HG03066 (cell line): ENCODE data around the gene TLR9.
"Not testable (repeated sequence)": the region's sequence is repeated elsewhere in the genome, so short reads cannot be mapped to it uniquely, and the experiment has no call there.

Experiments used
- ATAC-seq: cut with Tn5 transposase; IDR thresholded peaks from one replicate; pipeline ENCODE4 v1.9.1; 2021; ENCODE audit warnings: low read depth; ENCODE audit not compliant: unreplicated experiment

The TLR9 gene, protein sequence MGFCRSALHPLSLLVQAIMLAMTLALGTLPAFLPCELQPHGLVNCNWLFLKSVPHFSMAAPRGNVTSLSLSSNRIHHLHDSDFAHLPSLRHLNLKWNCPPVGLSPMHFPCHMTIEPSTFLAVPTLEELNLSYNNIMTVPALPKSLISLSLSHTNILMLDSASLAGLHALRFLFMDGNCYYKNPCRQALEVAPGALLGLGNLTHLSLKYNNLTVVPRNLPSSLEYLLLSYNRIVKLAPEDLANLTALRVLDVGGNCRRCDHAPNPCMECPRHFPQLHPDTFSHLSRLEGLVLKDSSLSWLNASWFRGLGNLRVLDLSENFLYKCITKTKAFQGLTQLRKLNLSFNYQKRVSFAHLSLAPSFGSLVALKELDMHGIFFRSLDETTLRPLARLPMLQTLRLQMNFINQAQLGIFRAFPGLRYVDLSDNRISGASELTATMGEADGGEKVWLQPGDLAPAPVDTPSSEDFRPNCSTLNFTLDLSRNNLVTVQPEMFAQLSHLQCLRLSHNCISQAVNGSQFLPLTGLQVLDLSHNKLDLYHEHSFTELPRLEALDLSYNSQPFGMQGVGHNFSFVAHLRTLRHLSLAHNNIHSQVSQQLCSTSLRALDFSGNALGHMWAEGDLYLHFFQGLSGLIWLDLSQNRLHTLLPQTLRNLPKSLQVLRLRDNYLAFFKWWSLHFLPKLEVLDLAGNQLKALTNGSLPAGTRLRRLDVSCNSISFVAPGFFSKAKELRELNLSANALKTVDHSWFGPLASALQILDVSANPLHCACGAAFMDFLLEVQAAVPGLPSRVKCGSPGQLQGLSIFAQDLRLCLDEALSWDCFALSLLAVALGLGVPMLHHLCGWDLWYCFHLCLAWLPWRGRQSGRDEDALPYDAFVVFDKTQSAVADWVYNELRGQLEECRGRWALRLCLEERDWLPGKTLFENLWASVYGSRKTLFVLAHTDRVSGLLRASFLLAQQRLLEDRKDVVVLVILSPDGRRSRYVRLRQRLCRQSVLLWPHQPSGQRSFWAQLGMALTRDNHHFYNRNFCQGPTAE

GRCh38 chr3:52225452-52226228 lies at the start of gene TLR9:
Gene TLR9 (minus strand): TSS chr3:52225645. CDS start chr3:52225529, 116 bp downstream.
- ATAC-seq, result peak; percentile 83

- not testable (repeated sequence) for ATAC-seq
These were observed 49.3 kb upstream of the TLR9 start for GRCh38 chr3:52274781-52275180.

GRCh38 chr3:52272831-52273230 lies 47.4 kb upstream of the TLR9 start:
- ATAC-seq, result no peak

GRCh38 chr3:52272172-52272571 lies 46.7 kb upstream of the TLR9 start:
- ATAC-seq, result not testable (repeated sequence)

DNA sequence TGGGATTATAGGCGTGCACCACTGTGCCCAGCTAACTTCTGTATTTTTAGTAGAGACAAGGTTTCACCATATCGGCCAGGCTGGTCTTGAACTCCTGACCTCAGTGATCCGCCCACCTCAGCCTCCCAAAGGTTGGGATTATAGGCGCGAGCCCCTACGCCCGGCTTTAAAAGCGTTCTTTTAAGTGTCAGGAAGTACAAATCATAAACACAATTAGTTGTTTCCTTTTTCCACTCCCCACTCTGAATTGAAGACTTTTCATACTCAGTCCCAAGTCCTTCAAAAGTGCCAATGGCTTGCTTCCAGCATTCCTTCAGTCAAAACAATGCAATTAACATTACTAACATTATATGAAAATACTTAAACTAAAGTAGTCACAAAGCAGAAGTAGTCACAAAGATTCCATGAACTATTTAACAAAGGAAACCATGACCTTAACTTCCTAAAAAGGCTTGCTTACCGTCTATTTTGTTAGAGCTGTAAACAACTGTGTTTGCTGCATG lies 44.9 kb upstream of the TLR9 start:
- no peak for ATAC-seq

DNA sequence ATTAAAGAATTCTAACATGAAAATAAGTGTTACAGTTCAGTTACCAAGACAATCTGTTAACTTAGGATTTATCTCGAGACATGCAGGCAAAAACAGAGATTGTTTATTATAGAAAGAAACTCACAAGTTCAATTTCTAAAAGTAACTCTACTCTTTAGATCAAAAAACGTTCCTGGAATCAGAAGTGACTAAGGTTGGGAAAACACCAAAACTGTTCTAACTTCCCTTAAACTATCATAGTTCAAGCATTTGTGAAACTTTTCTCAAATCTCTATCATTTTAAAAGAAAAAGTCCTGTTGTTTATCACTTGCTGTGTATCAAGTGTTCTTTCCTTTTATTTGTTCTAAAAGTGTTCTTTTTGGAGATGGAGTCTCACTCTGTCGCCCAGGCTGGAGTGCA lies 44.3 kb upstream of the TLR9 start:
- ATAC-seq, result no peak

- ATAC-seq, result no peak
These were observed 42.6 kb upstream of the TLR9 start for GRCh38 chr3:52268036-52268435.

DNA sequence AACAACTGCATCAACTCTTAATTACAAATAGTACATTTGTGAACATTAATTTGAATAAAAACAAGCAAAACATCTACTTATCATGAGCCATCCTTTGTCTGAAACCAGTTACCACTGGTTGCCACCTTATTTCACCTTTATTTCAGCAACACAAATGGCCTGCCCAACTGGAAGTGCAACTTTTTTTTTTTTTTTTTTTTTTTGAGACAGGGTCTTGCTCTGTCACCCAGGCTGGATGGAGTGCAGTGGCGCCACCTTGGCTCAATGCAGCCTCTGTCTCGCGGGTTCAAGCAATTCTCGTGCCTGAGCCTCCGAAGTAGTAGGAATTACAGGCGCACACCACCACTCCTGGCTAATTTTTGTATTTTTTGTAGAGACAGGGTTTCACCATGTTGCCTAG lies 39.9 kb upstream of the TLR9 start:
- no peak for ATAC-seq

- no peak for ATAC-seq
These were observed 37.0 kb upstream of the TLR9 start for GRCh38 chr3:52262447-52262846.

DNA sequence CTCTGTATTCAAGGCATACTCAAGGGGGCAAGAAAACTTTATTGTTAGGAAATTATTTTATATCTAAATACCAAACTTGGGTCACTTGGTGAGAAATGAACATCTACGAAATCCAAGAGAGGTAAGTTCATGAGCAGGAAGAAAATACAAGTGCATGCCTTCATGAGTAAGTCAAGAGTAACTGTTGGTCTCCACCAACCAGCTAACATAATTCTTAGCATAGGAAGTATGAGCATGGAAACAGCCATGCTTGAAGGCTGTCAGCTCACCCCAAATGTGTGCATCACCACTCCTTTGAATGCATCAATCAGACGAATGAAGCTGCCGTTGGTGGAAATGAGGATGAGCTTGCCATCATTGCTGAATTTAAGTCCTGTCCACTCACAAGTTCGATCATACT lies 34.0 kb upstream of the TLR9 start:
- no peak for ATAC-seq

DNA sequence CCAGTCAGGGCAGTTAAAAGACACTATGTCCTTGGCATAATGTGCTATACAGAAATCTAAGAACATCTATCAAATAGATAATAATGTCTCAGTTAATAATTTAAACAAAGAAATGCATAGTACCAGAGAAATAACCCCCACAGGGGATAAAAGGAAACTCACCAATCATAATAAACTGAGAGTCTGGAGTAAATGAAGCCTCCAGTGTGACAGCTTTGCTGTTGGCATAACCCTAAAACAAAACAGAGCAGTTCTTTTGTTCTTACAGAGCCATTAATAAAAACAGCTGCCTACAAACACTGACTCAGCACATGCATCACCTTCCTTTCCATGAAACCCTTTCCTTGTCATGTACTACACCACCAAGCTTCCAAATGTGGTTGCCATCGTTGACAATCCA lies 33.6 kb upstream of the TLR9 start:
- ATAC-seq, result no peak

- ATAC-seq, result no peak
These were observed 32.5 kb upstream of the TLR9 start for GRCh38 chr3:52257911-52258310.

DNA sequence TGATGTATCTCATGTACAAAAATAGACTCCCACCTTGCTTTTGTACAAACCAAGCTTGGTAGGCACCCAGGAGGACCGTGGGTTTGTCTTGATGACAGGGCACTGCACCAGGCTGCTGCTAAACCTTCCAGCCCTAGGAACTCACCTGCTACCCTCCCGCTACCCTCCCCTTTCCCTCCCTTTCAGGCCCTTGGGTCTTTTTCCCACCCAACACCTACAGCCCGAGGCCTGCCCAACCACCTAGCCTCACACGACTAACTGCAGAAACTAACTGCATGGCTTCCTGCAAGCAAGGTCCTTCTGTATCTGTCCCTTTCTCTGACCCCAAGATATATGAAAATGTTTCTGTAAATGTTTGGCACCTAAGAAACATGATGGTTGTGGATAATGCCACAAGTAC lies 31.2 kb upstream of the TLR9 start:
- ATAC-seq, result no peak

- ATAC-seq, result no peak
These were observed 30.7 kb upstream of the TLR9 start for GRCh38 chr3:52256159-52256558.

- no peak for ATAC-seq
These were observed 29.2 kb upstream of the TLR9 start for GRCh38 chr3:52254608-52255007.

DNA sequence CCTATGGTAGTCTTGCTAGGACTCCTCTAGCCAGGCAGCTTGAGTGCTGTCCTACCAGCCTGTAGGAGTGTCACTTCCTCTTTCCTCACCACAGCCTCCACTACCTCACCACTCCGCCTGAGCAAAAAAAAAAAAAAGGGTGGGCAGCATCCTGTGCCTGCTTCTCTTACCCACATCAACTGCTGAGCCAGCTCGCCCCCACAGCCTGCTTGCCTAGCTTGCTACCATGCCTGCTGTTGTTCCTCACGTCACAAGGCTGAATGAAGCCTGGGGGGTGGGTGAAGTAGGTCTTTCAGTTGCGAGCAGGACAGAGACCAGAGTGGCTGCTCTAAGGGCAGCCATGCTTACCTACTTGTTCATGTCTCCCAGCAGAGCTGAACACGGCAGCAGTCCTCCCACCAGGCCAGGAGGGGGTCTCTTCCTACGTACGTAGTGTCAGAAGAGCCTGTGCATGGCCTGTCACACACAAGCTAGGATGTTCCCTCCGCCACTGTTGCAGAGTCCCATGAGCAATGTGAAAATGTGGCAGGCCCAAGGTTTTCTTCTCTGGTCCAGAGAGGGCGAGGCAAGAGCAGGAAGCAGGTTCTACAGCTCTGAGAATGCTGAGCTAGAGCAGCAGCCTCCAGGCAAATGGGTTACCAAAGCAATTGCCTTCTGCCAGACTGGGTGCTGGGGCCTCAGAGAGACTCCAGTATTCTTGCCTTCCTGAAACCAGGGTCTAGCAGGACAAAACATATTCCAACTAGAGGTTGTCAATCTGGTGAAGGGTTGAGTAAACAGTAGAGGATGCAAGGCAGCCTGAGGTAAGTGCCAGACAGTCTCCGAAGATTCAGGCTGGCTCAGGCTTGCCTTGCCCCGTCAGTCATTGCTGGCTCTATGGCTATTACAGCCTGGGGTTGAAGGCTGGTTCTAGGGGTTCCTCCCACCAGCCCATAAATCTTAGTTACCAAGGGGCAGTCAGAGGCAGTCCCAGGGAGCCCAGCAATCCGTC lies 28.2 kb upstream of the TLR9 start:
- peak; percentile 95 for ATAC-seq

- ATAC-seq, result no peak
These were observed 24.7 kb upstream of the TLR9 start for GRCh38 chr3:52250122-52250521.

DNA sequence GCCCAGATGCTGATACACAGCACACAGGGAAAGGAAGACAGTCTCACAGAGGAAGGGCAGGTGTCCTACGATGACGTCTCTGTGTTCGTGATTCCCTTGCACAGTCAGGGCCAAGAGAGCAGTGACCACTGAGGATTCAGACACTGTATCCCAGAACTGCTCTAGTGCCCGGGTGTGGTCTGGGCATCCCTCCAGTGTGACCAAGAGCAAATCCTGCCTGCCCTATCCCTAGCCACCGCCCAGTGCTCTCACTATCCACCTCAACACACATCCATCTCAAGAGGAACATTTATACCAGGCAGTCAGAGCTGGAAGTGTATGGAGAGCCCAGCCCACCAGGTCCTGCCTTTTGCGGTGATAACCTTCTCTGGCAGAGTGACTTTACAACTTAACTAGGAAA lies 24.2 kb upstream of the TLR9 start:
- no peak for ATAC-seq

DNA sequence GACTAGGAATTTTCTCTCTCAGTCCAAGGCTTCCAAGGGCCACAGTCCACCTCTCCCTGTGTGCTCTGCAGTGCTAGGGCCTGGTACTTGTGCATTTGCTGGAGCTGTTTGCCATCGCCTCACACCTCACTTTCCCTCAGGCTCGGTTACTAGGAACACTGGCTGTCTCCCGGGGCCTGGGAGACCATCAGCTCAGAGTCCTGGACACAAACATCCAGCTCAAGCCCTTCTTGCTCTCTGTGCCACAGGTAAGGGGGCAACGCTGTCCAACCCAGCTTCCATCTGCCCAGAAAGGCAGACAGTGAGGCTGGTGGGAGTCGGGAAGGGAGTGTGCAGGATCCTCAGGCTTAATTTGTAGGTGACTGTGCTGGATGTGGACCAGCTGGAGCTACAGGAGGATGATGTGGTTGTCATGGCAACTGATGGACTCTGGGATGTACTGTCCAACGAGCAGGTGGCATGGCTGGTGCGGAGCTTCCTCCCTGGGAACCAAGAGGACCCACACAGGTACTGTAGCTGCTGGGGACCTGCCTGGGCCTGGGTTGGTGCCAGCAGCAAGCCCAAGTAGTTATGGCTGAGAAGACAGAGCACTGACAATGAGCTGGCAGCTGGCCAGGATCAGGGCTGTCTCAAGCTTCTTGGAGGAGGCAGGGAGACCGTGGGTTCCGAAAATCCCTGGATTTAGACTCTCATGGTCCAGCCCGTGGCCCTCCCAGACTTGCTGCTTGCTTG lies 23.5 kb upstream of the TLR9 start:
- no peak for ATAC-seq
